Neural progenitor cell (in vitro differentiated cells): ENCODE data around the gene SGSM1. TPM values are rescaled to one million over a fixed set of nuclear protein-coding genes. Genes with fewer than 3 reads are reported as not detected.

Source experiments
- DNase-seq: peaks from one replicate; pipeline ENCODE4 v3.0.0-alpha.2; 2016; ENCODE audit warnings: low spot score
- H2AFZ ChIP-seq: fragments of 200-600 bp; sonication (generic); replicated peaks from 2 replicates; pipeline ENCODE4 v1.6.1; 2016; ENCODE audit warnings: antibody characterized with exemption
- H3F3A ChIP-seq: fragments of 200-600 bp; sonication (generic); 2 replicates; pipeline ENCODE4 v1.6.1; 2016; ENCODE audit warnings: antibody characterized with exemption, low read depth
- H3K27ac ChIP-seq: fragments of 200-600 bp; sonication (generic); 2 replicates; pipeline ENCODE4 v1.5.1; 2016; ENCODE audit warnings: mild to moderate bottlenecking
- H3K27me3 ChIP-seq: fragments of 200-600 bp; sonication (generic); 2 replicates; pipeline ENCODE4 v1.6.1; 2016; ENCODE audit warnings: mild to moderate bottlenecking, moderate library complexity
- H3K36me3 ChIP-seq: fragments of 200-600 bp; sonication (generic); 2 replicates; pipeline ENCODE4 v1.5.1; 2016
- H3K4me1 ChIP-seq: fragments of 200-600 bp; sonication (generic); 2 replicates; pipeline ENCODE4 v1.6.1; 2016; ENCODE audit warnings: mixed run types
- H3K4me2 ChIP-seq: fragments of 200-600 bp; sonication (generic); 2 replicates; pipeline ENCODE4 v1.6.1; 2016
- H3K4me3 ChIP-seq: fragments of 200-600 bp; sonication (generic); 2 replicates; pipeline ENCODE4 v1.5.1; 2016
- H3K79me2 ChIP-seq: fragments of 200-600 bp; sonication (generic); 2 replicates; pipeline ENCODE4 v1.6.1; 2016; ENCODE audit warnings: low read depth
- H3K9ac ChIP-seq: fragments of 200-600 bp; sonication (generic); 2 replicates; pipeline ENCODE4 v1.6.1; 2016
- H3K9me3 ChIP-seq: fragments of 200-600 bp; sonication (generic); 2 replicates; pipeline ENCODE4 v1.5.1; 2016; ENCODE audit warnings: low read depth
- H4K20me1 ChIP-seq: fragments of 200-600 bp; sonication (generic); 2 replicates; pipeline ENCODE4 v1.6.1; 2016; ENCODE audit warnings: low read depth
- H3K27ac Mint-ChIP-seq: 3 replicates; pipeline ENCODE4 v1.8.0; 2021; ENCODE audit warnings: mixed read lengths
- H3K27me3 Mint-ChIP-seq: 2 replicates; pipeline ENCODE4 v1.8.0; 2022; ENCODE audit warnings: low read depth, mild to moderate bottlenecking, inconsistent platforms, moderate library complexity, mixed read lengths; ENCODE audit not compliant: insufficient read depth
- H3K36me3 Mint-ChIP-seq: 3 replicates; pipeline ENCODE4 v1.8.0; 2021; ENCODE audit warnings: mixed read lengths
- H3K4me1 Mint-ChIP-seq: 3 replicates; pipeline ENCODE4 v1.8.0; 2021; ENCODE audit warnings: mixed read lengths
- H3K4me3 Mint-ChIP-seq: 3 replicates; pipeline ENCODE4 v1.8.0; 2021; ENCODE audit warnings: mild to moderate bottlenecking, moderate library complexity, mixed read lengths
- H3K9me3 Mint-ChIP-seq: 3 replicates; pipeline ENCODE4 v1.8.0; 2020; ENCODE audit warnings: mixed read lengths
- EZH2 ChIP-seq: fragments of 200-600 bp; sonication (generic); IDR thresholded peaks from 2 replicates; pipeline ENCODE4 v1.6.1; 2017; ENCODE audit warnings: antibody characterized with exemption, mild to moderate bottlenecking, moderate library complexity
- EZH2phosphoT487 ChIP-seq: fragments of 200-600 bp; sonication (generic); IDR thresholded peaks from 2 replicates; pipeline ENCODE4 v1.6.1; 2017; ENCODE audit warnings: antibody characterized with exemption
- total RNA-seq: library from RNA; depleted of rRNA; stranded (reverse); fragments of >200 nt; gene quantifications from 2 replicates; pipeline ENCODE4 v1.2.3, GENCODE V29; 2015; ENCODE audit warnings: low replicate concordance
- TF ChIP-seq, protein P1 (sequence below): fragments of 200-600 bp; sonication (generic); IDR thresholded peaks from 2 replicates; pipeline ENCODE4 v1.5.1; 2017; ENCODE audit warnings: antibody characterized with exemption, mild to moderate bottlenecking

SGSM1 gene
- total RNA-seq, 1 donor from 2014 or later, result 1.1 TPM

- Histone ChIP-seq H3K27me3 (no peaks in the 10 kb centered on the region), H3F3A (no peaks in the 10 kb centered on the region), H3K9ac (no peak overlapping the region), H3K79me2 (no peaks in the 10 kb centered on the region), H3K27ac (no peak overlapping the region), H3K4me1 (no peaks in the 10 kb centered on the region), H3K4me3 (no peak overlapping the region), H2AFZ (no peak overlapping the region), H4K20me1 (no peaks in the 10 kb centered on the region), H3K4me2 (no peak overlapping the region), H3K9me3 (no peaks in the 10 kb centered on the region), H3K36me3 (no peaks in the 10 kb centered on the region)
- Mint-ChIP-seq H3K36me3 (no peaks in the 10 kb centered on the region), H3K4me1 (peaks cover 6% of the 10 kb centered on the region), H3K27me3 (no peaks in the 10 kb centered on the region), H3K4me3 (no peak overlapping the region), H3K9me3 (no peaks in the 10 kb centered on the region), H3K27ac (no peak overlapping the region)
- TF ChIP-seq EZH2phosphoT487 (no peak), EZH2 (no peak)
- TF ChIP-seq, protein P1, sequence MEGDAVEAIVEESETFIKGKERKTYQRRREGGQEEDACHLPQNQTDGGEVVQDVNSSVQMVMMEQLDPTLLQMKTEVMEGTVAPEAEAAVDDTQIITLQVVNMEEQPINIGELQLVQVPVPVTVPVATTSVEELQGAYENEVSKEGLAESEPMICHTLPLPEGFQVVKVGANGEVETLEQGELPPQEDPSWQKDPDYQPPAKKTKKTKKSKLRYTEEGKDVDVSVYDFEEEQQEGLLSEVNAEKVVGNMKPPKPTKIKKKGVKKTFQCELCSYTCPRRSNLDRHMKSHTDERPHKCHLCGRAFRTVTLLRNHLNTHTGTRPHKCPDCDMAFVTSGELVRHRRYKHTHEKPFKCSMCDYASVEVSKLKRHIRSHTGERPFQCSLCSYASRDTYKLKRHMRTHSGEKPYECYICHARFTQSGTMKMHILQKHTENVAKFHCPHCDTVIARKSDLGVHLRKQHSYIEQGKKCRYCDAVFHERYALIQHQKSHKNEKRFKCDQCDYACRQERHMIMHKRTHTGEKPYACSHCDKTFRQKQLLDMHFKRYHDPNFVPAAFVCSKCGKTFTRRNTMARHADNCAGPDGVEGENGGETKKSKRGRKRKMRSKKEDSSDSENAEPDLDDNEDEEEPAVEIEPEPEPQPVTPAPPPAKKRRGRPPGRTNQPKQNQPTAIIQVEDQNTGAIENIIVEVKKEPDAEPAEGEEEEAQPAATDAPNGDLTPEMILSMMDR, result no peak
- DNase-seq, result no peak
These were observed 51.6 kb downstream of the SGSM1 start for GRCh38 chr22:24857576-24857975.

- H3K4me1 ChIP-seq, result no peaks in the 10 kb centered on the region
- H3K27me3 ChIP-seq, result no peaks in the 10 kb centered on the region
- Mint-ChIP-seq H3K4me3 (no peak overlapping the region), H3K9me3 (no peaks in the 10 kb centered on the region), H3K36me3 (no peaks in the 10 kb centered on the region), H3K27me3 (no peaks in the 10 kb centered on the region), H3K4me1 (peaks cover 6% of the 10 kb centered on the region), H3K27ac (no peak overlapping the region)
- TF ChIP-seq EZH2 (no peak), EZH2phosphoT487 (no peak)
- TF ChIP-seq, protein P1, result no peak
- H3K36me3 ChIP-seq, result no peaks in the 10 kb centered on the region
- no peaks in the 10 kb centered on the region for H3K79me2 ChIP-seq
- no peak overlapping the region for H3K9ac ChIP-seq
- no peak overlapping the region for H3K27ac ChIP-seq
- H3K4me2 ChIP-seq, result no peak overlapping the region
- no peak overlapping the region for H3K4me3 ChIP-seq
- H3K9me3 ChIP-seq, result no peaks in the 10 kb centered on the region
- H3F3A ChIP-seq, result no peaks in the 10 kb centered on the region
- H2AFZ ChIP-seq, result no peak overlapping the region
- no peak for DNase-seq
- H4K20me1 ChIP-seq, result no peaks in the 10 kb centered on the region
These were observed 53.6 kb downstream of the SGSM1 start for GRCh38 chr22:24859587-24859986.

DNA sequence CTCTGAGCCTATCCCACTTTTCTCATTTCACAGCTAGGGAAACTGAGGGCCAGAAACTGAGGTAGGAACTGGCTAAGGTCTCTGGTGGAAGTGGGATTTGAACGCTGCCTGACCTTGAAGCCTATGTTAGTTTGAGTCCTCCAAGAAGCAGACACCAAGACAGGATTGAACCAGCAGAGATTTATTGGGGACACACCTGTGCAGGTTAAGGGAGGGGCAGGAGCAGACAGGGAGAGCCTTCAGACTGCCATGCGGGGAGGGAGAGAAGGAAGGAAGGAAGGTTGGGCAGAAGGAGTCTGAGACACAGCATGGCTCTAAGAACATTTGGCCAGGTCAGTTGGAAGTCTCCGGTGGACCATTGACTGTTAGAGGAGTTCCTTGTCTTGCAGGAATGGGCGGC lies 59.5 kb downstream of the SGSM1 start:
- DNase-seq, result no peak
- TF ChIP-seq EZH2 (no peak), EZH2phosphoT487 (no peak)
- TF ChIP-seq, protein P1, result no peak
- Histone ChIP-seq H3F3A (no peaks in the 10 kb centered on the region), H3K36me3 (no peaks in the 10 kb centered on the region), H3K79me2 (no peaks in the 10 kb centered on the region), H3K27me3 (no peaks in the 10 kb centered on the region), H2AFZ (no peak overlapping the region), H3K9me3 (no peaks in the 10 kb centered on the region), H3K27ac (no peak overlapping the region), H4K20me1 (no peaks in the 10 kb centered on the region), H3K4me1 (no peaks in the 10 kb centered on the region), H3K9ac (no peak overlapping the region), H3K4me3 (no peak overlapping the region), H3K4me2 (no peak overlapping the region)
- Mint-ChIP-seq H3K36me3 (no peaks in the 10 kb centered on the region), H3K9me3 (no peaks in the 10 kb centered on the region), H3K27me3 (peaks cover 3% of the 10 kb centered on the region), H3K27ac (no peak overlapping the region), H3K4me3 (peak overlapping the region; percentile 6), H3K4me1 (no peaks in the 10 kb centered on the region)
